HepG2 (cell line): ENCODE results near the gene ANKRD11. TPM values are rescaled to one million over a fixed set of nuclear protein-coding genes. Genes with fewer than 3 reads are reported as not detected.

Experiments used
- GFI1 ChIP-seq: sonication (generic); formaldehyde crosslinking; IDR thresholded peaks from 2 replicates; pipeline ENCODE4 v1.5.0; 2020; ENCODE audit warnings: missing genetic modification reagents, mild to moderate bottlenecking, borderline replicate concordance
- GZF1 ChIP-seq: sonication (generic); formaldehyde crosslinking; IDR thresholded peaks from 2 replicates; pipeline ENCODE4 v1.5.1; 2020; ENCODE audit warnings: mild to moderate bottlenecking, missing genetic modification reagents
- MAF1 ChIP-seq: sonication (generic); formaldehyde crosslinking; IDR thresholded peaks from 2 replicates; pipeline ENCODE4 v1.5.0; 2020; ENCODE audit warnings: missing genetic modification reagents, borderline replicate concordance
- MYC ChIP-seq: sonication (generic); formaldehyde crosslinking; IDR thresholded peaks from 2 replicates; pipeline ENCODE4 v1.9.0; 2021; ENCODE audit warnings: missing genetic modification reagents, borderline replicate concordance
- NFE2L2 ChIP-seq: fragments of 150-350 bp; IDR thresholded peaks from 2 replicates; pipeline ENCODE4 v1.6.1; 2014; ENCODE audit warnings: low read length
- ZKSCAN5 ChIP-seq: sonication (generic); formaldehyde crosslinking; IDR thresholded peaks from 2 replicates; pipeline ENCODE4 v1.5.1; 2020; ENCODE audit warnings: mild to moderate bottlenecking, missing genetic modification reagents
- ZNF251 ChIP-seq: sonication (generic); formaldehyde crosslinking; IDR thresholded peaks from 2 replicates; pipeline ENCODE4 v1.9.0; 2021; ENCODE audit warnings: mild to moderate bottlenecking, missing genetic modification reagents
- ZNF441 ChIP-seq: sonication (generic); formaldehyde crosslinking; IDR thresholded peaks from 2 replicates; pipeline ENCODE4 v1.7.0; 2021; ENCODE audit warnings: missing genetic modification reagents, borderline replicate concordance
- ZNF749 ChIP-seq: sonication (generic); formaldehyde crosslinking; IDR thresholded peaks from 2 replicates; pipeline ENCODE4 v1.8.0; 2022; ENCODE audit warnings: mild to moderate bottlenecking, missing genetic modification reagents, moderate library complexity, borderline replicate concordance
- polyA plus RNA-seq, 8 experiments: library from polyadenylated mRNA; depleted of rRNA in 3 of 8; stranded (reverse) in 7 of 8; unstranded in 1 of 8; fragments of >200 nt; fragmentation: Illumina TruSeq in 4 of 8; extraction: Trizol in 4 of 8; gene quantifications; 2 replicates each; pipeline versions ENCODE4 v1.2.1 to v1.2.3, GENCODE V29; 2011 to 2016; ENCODE audit warnings: low read depth in 4 of 8, missing spikeins in 1 of 8, mixed read lengths in 1 of 8; ENCODE audit not compliant: insufficient read depth in 1 of 8
- total RNA-seq, 5 experiments: library from RNA; depleted of rRNA; stranded (reverse); fragments of >200 nt; fragmentation: Illumina TruSeq; extraction: Trizol; gene quantifications; 2 replicates each; pipeline ENCODE4 v1.2.3, GENCODE V29; 2016; ENCODE audit warnings: low read depth in 1 of 5
- TF ChIP-seq, protein P1 (sequence below): sonication (generic); formaldehyde crosslinking; IDR thresholded peaks from one replicate; pipeline ENCODE4 v1.5.1; 2020; ENCODE audit warnings: mild to moderate bottlenecking, missing genetic modification reagents; ENCODE audit errors: not compliant biosample characterization
- TF ChIP-seq, protein P2 (sequence below): sonication (generic); formaldehyde crosslinking; IDR thresholded peaks from 2 replicates; pipeline ENCODE4 v1.4.0; 2020; ENCODE audit warnings: missing genetic modification reagents, mild to moderate bottlenecking, borderline replicate concordance
- TF ChIP-seq, protein P3 (sequence below): sonication (generic); formaldehyde crosslinking; IDR thresholded peaks from 2 replicates; pipeline ENCODE4 v1.8.0; 2022; ENCODE audit warnings: mild to moderate bottlenecking, missing genetic modification reagents, borderline replicate concordance
- TF ChIP-seq, protein P4 (sequence below): fragments of 450-650 bp; IDR thresholded peaks from 2 replicates; pipeline ENCODE4 v1.6.1; 2017

Gene ANKRD11
- total and polyA plus RNA-seq, 2 of the 13 experiments (the other 11 are each of a cell fraction or from before 2014, with no cell fraction given) = 21.4 to 38.4 TPM

GRCh38 chr16:89407925-89408300 is 82.4 kb downstream of the ANKRD11 start (continued):
- TF ChIP-seq, protein P1, sequence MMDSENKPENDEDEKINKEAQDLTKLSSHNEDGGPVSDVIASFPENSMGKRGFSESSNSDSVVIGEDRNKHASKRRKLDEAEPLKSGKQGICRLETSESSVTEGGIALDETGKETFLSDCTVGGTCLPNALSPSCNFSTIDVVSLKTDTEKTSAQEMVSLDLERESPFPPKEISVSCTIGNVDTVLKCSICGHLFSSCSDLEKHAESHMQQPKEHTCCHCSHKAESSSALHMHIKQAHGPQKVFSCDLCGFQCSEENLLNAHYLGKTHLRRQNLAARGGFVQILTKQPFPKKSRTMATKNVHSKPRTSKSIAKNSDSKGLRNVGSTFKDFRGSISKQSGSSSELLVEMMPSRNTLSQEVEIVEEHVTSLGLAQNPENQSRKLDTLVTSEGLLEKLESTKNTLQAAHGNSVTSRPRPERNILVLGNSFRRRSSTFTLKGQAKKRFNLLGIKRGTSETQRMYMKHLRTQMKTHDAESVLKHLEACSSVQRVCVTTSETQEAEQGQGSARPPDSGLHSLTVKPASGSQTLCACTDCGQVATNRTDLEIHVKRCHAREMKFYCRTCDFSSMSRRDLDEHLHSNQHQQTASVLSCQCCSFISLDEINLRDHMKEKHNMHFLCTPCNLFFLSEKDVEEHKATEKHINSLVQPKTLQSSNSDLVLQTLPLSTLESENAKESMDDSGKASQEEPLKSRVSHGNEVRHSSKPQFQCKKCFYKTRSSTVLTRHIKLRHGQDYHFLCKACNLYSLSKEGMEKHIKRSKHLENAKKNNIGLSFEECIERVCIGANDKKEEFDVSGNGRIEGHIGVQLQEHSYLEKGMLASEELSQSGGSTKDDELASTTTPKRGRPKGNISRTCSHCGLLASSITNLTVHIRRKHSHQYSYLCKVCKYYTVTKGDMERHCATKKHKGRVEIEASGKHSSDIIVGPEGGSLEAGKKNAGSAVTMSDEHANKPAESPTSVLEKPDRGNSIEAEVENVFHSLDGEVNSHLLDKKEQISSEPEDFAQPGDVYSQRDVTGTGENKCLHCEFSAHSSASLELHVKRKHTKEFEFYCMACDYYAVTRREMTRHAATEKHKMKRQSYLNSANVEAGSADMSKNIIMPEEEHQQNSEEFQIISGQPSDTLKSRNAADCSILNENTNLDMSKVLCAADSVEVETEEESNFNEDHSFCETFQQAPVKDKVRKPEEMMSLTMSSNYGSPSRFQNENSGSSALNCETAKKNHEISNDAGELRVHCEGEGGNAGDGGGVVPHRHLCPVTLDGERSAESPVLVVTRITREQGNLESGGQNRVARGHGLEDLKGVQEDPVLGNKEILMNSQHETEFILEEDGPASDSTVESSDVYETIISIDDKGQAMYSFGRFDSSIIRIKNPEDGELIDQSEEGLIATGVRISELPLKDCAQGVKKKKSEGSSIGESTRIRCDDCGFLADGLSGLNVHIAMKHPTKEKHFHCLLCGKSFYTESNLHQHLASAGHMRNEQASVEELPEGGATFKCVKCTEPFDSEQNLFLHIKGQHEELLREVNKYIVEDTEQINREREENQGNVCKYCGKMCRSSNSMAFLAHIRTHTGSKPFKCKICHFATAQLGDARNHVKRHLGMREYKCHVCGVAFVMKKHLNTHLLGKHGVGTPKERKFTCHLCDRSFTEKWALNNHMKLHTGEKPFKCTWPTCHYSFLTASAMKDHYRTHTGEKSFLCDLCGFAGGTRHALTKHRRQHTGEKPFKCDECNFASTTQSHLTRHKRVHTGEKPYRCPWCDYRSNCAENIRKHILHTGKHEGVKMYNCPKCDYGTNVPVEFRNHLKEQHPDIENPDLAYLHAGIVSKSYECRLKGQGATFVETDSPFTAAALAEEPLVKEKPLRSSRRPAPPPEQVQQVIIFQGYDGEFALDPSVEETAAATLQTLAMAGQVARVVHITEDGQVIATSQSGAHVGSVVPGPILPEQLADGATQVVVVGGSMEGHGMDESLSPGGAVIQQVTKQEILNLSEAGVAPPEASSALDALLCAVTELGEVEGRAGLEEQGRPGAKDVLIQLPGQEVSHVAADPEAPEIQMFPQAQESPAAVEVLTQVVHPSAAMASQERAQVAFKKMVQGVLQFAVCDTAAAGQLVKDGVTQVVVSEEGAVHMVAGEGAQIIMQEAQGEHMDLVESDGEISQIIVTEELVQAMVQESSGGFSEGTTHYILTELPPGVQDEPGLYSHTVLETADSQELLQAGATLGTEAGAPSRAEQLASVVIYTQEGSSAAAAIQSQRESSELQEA (CRISPR knock-in tag) = no peak
- no peak for TF ChIP-seq MYC (CRISPR knock-in tag)
- no peak for TF ChIP-seq ZNF441 (CRISPR knock-in tag)
- TF ChIP-seq, protein P2, sequence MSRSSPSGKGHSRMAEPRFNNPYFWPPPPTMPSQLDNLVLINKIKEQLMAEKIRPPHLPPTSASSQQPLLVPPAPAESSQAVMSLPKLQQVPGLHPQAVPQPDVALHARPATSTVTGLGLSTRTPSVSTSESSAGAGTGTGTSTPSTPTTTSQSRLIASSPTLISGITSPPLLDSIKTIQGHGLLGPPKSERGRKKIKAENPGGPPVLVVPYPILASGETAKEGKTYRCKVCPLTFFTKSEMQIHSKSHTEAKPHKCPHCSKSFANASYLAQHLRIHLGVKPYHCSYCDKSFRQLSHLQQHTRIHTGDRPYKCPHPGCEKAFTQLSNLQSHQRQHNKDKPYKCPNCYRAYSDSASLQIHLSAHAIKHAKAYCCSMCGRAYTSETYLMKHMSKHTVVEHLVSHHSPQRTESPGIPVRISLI (CRISPR knock-in tag) = no peak
- TF ChIP-seq NFE2L2 = no peak
- TF ChIP-seq, protein P3, sequence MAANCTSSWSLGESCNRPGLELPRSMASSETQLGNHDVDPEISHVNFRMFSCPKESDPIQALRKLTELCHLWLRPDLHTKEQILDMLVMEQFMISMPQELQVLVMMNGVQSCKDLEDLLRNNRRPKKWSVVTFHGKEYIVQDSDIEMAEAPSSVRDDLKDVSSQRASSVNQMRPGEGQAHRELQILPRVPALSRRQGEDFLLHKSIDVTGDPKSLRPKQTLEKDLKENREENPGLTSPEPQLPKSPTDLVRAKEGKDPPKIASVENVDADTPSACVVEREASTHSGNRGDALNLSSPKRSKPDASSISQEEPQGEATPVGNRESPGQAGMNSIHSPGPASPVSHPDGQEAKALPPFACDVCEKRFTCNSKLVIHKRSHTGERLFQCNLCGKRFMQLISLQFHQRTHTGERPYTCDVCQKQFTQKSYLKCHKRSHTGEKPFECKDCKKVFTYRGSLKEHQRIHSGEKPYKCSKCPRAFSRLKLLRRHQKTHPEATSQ (CRISPR knock-in tag) = no peak
- TF ChIP-seq MAF1 (CRISPR knock-in tag) = no peak
- no peak for TF ChIP-seq GZF1
- no peak for TF ChIP-seq ZNF749
- no peak for TF ChIP-seq ZKSCAN5 (CRISPR knock-in tag)
- TF ChIP-seq ZNF251 = no peak
- peak; percentile 64; the same call in 1 of the 2 replicates for TF ChIP-seq GFI1 (CRISPR knock-in tag)
- TF ChIP-seq, protein P4, sequence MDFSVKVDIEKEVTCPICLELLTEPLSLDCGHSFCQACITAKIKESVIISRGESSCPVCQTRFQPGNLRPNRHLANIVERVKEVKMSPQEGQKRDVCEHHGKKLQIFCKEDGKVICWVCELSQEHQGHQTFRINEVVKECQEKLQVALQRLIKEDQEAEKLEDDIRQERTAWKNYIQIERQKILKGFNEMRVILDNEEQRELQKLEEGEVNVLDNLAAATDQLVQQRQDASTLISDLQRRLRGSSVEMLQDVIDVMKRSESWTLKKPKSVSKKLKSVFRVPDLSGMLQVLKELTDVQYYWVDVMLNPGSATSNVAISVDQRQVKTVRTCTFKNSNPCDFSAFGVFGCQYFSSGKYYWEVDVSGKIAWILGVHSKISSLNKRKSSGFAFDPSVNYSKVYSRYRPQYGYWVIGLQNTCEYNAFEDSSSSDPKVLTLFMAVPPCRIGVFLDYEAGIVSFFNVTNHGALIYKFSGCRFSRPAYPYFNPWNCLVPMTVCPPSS = no peak
